Measurements from ENCODE around the gene SLC39A11. TPM values are rescaled to one million over a fixed set of nuclear protein-coding genes. Genes with fewer than 3 reads are reported as not detected.

SLC39A11 gene
- total and polyA plus RNA-seq, 2 of the 13 experiments (the other 11 are each of a cell fraction or from before 2014, with no cell fraction given) = 17.2 to 31.5 TPM

DNA sequence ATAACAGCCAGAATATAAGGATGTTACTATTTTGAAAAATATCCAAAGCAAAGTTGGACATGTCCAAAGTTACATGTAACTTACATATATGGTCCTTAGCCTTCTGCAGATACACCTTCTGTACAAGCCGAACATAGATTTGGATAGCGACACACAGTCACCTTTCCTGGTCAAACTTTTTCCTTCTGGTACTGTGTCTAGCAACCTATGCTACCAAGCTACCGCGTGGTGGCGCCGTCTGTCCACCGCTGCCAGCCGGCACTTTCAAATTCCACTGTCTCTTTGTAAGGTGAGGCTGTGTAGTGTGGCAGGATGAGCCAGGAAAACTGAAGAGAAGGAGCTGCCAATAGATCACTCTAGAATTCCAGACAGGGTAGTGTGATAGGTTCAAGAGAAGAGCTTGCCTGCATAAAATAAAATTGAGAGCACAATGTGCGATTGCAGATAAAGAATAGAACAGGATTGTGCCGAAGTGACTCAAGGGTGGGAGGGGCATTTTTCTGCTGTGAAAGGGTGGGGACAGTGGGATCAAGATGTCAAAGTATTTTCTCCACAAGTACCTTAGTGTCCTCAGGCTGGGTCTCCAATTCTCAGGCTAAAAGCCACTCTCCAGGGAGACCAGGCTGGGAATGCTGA is 366.9 kb downstream of the SLC39A11 start (continued):
- TF ChIP-seq ATF6 (CRISPR knock-in tag; conservative IDR thresholded peaks at IDR 0.05) = 0 out of 2 replicates have a peak, but pooled peaks have one; percentile 54
- TF ChIP-seq ZNF460 (CRISPR knock-in tag; IDR thresholded peaks at IDR 0.05; ENCODE audit: borderline replicate concordance) = no peak
- no peak for TF ChIP-seq ZNF713 (CRISPR knock-in tag; IDR thresholded peaks at IDR 0.05)
- no peak for TF ChIP-seq ZNF274 (CRISPR knock-in tag; IDR thresholded peaks at IDR 0.05)
- TF ChIP-seq AKNA (CRISPR knock-in tag; IDR thresholded peaks at IDR 0.05; ENCODE audit: borderline replicate concordance) = 0 out of 2 replicates have a peak, but pooled peaks have one; percentile 37
- TF ChIP-seq, protein P1, sequence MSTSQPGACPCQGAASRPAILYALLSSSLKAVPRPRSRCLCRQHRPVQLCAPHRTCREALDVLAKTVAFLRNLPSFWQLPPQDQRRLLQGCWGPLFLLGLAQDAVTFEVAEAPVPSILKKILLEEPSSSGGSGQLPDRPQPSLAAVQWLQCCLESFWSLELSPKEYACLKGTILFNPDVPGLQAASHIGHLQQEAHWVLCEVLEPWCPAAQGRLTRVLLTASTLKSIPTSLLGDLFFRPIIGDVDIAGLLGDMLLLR (CRISPR knock-in tag; IDR thresholded peaks at IDR 0.05) = no peak
- no peak for TF ChIP-seq RFX1 (IDR thresholded peaks at IDR 0.05)
- 0 out of 2 replicates have a peak, but pooled peaks have one; percentile 45 for TF ChIP-seq CBFB (CRISPR knock-in tag; IDR thresholded peaks at IDR 0.05)
- TF ChIP-seq, protein P2, sequence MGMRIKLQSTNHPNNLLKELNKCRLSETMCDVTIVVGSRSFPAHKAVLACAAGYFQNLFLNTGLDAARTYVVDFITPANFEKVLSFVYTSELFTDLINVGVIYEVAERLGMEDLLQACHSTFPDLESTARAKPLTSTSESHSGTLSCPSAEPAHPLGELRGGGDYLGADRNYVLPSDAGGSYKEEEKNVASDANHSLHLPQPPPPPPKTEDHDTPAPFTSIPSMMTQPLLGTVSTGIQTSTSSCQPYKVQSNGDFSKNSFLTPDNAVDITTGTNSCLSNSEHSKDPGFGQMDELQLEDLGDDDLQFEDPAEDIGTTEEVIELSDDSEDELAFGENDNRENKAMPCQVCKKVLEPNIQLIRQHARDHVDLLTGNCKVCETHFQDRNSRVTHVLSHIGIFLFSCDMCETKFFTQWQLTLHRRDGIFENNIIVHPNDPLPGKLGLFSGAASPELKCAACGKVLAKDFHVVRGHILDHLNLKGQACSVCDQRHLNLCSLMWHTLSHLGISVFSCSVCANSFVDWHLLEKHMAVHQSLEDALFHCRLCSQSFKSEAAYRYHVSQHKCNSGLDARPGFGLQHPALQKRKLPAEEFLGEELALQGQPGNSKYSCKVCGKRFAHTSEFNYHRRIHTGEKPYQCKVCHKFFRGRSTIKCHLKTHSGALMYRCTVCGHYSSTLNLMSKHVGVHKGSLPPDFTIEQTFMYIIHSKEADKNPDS (CRISPR knock-in tag; IDR thresholded peaks at IDR 0.05) = no peak
- TF ChIP-seq SKI (IDR thresholded peaks at IDR 0.05; ENCODE audit: partially characterized antibody) = no peak
- TF ChIP-seq SETDB1 (CRISPR knock-in tag; IDR thresholded peaks at IDR 0.05; ENCODE audit: borderline replicate concordance) = no peak
- peak; percentile 65 for TF ChIP-seq TEAD3 (CRISPR knock-in tag; optimal IDR thresholded peaks at IDR 0.05; ENCODE audit: borderline replicate concordance)
- 0 out of 2 replicates have a peak, but pooled peaks have one; percentile 23 for TF ChIP-seq MXD4 (CRISPR knock-in tag; IDR thresholded peaks at IDR 0.05)
- TF ChIP-seq ZFP1 (CRISPR knock-in tag; IDR thresholded peaks at IDR 0.05) = peak; percentile 68; the same call in 1 of the 2 replicates
- TF ChIP-seq PRDM15 (CRISPR knock-in tag; IDR thresholded peaks at IDR 0.05) = no peak

All from HepG2 (cell line).